ACC112 (cell line): Measurements from ENCODE around the gene IL10.

Experiments
- H2AFZ ChIP-seq: fragments of 200-600 bp; sonication (generic); one replicate; pipeline ENCODE4 v1.6.0; 2017; ENCODE audit warnings: antibody characterized with exemption, low read length; ENCODE audit not compliant: unreplicated experiment
- H3K27ac ChIP-seq: fragments of 200-600 bp; sonication (generic); 2 replicates; pipeline ENCODE4 v1.5.1; 2014; ENCODE audit warnings: low read depth, mild to moderate bottlenecking, antibody characterized with exemption, low read length, moderate library complexity
- H3K27me3 ChIP-seq: fragments of 200-600 bp; sonication (generic); 2 replicates; pipeline ENCODE4 v1.6.1; 2014; ENCODE audit warnings: mild to moderate bottlenecking, antibody characterized with exemption, low read length, moderate library complexity, mixed read lengths; ENCODE audit not compliant: insufficient read depth
- H3K36me3 ChIP-seq: fragments of 200-600 bp; sonication (generic); 2 replicates; pipeline ENCODE4 v1.6.1; 2016; ENCODE audit warnings: mild to moderate bottlenecking, antibody characterized with exemption, low read length, moderate library complexity, mixed read lengths; ENCODE audit not compliant: insufficient read depth
- H3K4me1 ChIP-seq: fragments of 200-600 bp; sonication (generic); one replicate; pipeline ENCODE4 v1.6.1; 2016; ENCODE audit warnings: low read length, mixed read lengths; ENCODE audit not compliant: insufficient read depth, unreplicated experiment, control insufficient read depth
- H3K4me3 ChIP-seq: fragments of 200-600 bp; sonication (generic); 2 replicates; pipeline ENCODE4 v1.5.1; 2014; ENCODE audit warnings: mild to moderate bottlenecking, low read depth, low read length
- H3K79me2 ChIP-seq: fragments of 200-600 bp; sonication (generic); one replicate; pipeline ENCODE4 v1.6.0; 2016; ENCODE audit warnings: low read length; ENCODE audit not compliant: control insufficient read depth, unreplicated experiment, insufficient read depth

The IL10 gene

GRCh38 chr1:206735553-206736031, 36.7 kb downstream of the IL10 start:
- no peaks in the 10 kb centered on the region for H3K27me3 ChIP-seq
- H3K4me3 ChIP-seq, result no peak overlapping the region
- no peaks in the 10 kb centered on the region for H3K79me2 ChIP-seq
- no peak overlapping the region for H3K27ac ChIP-seq
- peaks cover 5% of the 10 kb centered on the region; the same call in 1 of the 2 replicates for H3K36me3 ChIP-seq
- peaks cover 8% of the 10 kb centered on the region for H3K4me1 ChIP-seq
- H2AFZ ChIP-seq, result no peak overlapping the region

GRCh38 chr1:206734499-206735142, 37.7 kb downstream of the IL10 start:
- H3K36me3 ChIP-seq, result peaks cover 12% of the 10 kb centered on the region; the same call in 1 of the 2 replicates

GRCh38 chr1:206732992-206733391, 39.3 kb downstream of the IL10 start:
- H3K4me1 ChIP-seq, result peaks cover 8% of the 10 kb centered on the region
- no peak overlapping the region for H3K4me3 ChIP-seq
- peaks cover 13% of the 10 kb centered on the region; the same call in 1 of the 2 replicates for H3K36me3 ChIP-seq
- H3K27ac ChIP-seq, result no peak overlapping the region
- H3K79me2 ChIP-seq, result peaks cover 18% of the 10 kb centered on the region
- H2AFZ ChIP-seq, result no peak overlapping the region
- no peaks in the 10 kb centered on the region for H3K27me3 ChIP-seq

More at GRCh38 chr1:206734499-206735142, 37.7 kb downstream of the IL10 start:
- no peak overlapping the region for H3K4me3 ChIP-seq
- H3K4me1 ChIP-seq, result peaks cover 8% of the 10 kb centered on the region
- H3K79me2 ChIP-seq, result peaks cover 3% of the 10 kb centered on the region
- H3K27me3 ChIP-seq, result no peaks in the 10 kb centered on the region
- no peak overlapping the region for H2AFZ ChIP-seq
- H3K27ac ChIP-seq, result no peak overlapping the region

GRCh38 chr1:206732508-206732907, 39.8 kb downstream of the IL10 start:
- Histone ChIP-seq H3K36me3 (peaks cover 13% of the 10 kb centered on the region; the same call in 1 of the 2 replicates), H2AFZ (no peak overlapping the region), H3K27ac (no peak overlapping the region), H3K27me3 (no peaks in the 10 kb centered on the region), H3K79me2 (peaks cover 22% of the 10 kb centered on the region), H3K4me1 (peaks cover 8% of the 10 kb centered on the region), H3K4me3 (no peak overlapping the region)

- Histone ChIP-seq H2AFZ (no peak overlapping the region), H3K27me3 (no peaks in the 10 kb centered on the region), H3K79me2 (peaks cover 51% of the 10 kb centered on the region), H3K4me1 (peaks cover 10% of the 10 kb centered on the region), H3K27ac (no peak overlapping the region), H3K36me3 (peaks cover 13% of the 10 kb centered on the region; the same call in 1 of the 2 replicates), H3K4me3 (no peak overlapping the region)
These were observed 42.8 kb downstream of the IL10 start for GRCh38 chr1:206729507-206729906.

GRCh38 chr1:206729050-206729449, 43.2 kb downstream of the IL10 start:
- Histone ChIP-seq H3K36me3 (peaks cover 13% of the 10 kb centered on the region; the same call in 1 of the 2 replicates), H3K4me1 (peaks cover 14% of the 10 kb centered on the region), H3K27me3 (no peaks in the 10 kb centered on the region), H3K27ac (no peak overlapping the region), H2AFZ (no peak overlapping the region), H3K4me3 (no peak overlapping the region), H3K79me2 (peaks cover 51% of the 10 kb centered on the region)

GRCh38 chr1:206728697-206728987, 43.7 kb downstream of the IL10 start:
- H3K4me3 ChIP-seq, result no peak overlapping the region
- peaks cover 18% of the 10 kb centered on the region for H3K4me1 ChIP-seq
- peaks cover 13% of the 10 kb centered on the region; the same call in 1 of the 2 replicates for H3K36me3 ChIP-seq
- H2AFZ ChIP-seq, result no peak overlapping the region
- H3K27me3 ChIP-seq, result no peaks in the 10 kb centered on the region
- no peak overlapping the region for H3K27ac ChIP-seq
- H3K79me2 ChIP-seq, result peaks cover 51% of the 10 kb centered on the region

- H3K27me3 ChIP-seq, result no peaks in the 10 kb centered on the region
- H3K27ac ChIP-seq, result no peak overlapping the region
- H3K4me3 ChIP-seq, result no peak overlapping the region
- H3K79me2 ChIP-seq, result peaks cover 55% of the 10 kb centered on the region
- peaks cover 23% of the 10 kb centered on the region for H3K4me1 ChIP-seq
- peaks cover 13% of the 10 kb centered on the region; the same call in 1 of the 2 replicates for H3K36me3 ChIP-seq
- H2AFZ ChIP-seq, result no peak overlapping the region
These were observed 44.2 kb downstream of the IL10 start for GRCh38 chr1:206727981-206728696.

- Histone ChIP-seq H3K27ac (no peak overlapping the region), H3K4me1 (peaks cover 38% of the 10 kb centered on the region), H3K36me3 (peaks cover 6% of the 10 kb centered on the region; the same call in 1 of the 2 replicates), H3K79me2 (peaks cover 73% of the 10 kb centered on the region), H2AFZ (no peak overlapping the region), H3K27me3 (no peaks in the 10 kb centered on the region), H3K4me3 (no peak overlapping the region)
These were observed 47.0 kb downstream of the IL10 start for GRCh38 chr1:206725109-206725963.

GRCh38 chr1:206723805-206724472, 48.4 kb downstream of the IL10 start:
- H3K4me1 ChIP-seq, result peaks cover 38% of the 10 kb centered on the region
- H3K4me3 ChIP-seq, result peak overlapping the region; percentile 16
- H3K79me2 ChIP-seq, result peaks cover 78% of the 10 kb centered on the region
- no peak overlapping the region for H2AFZ ChIP-seq
- no peaks in the 10 kb centered on the region for H3K27me3 ChIP-seq
- no peaks in the 10 kb centered on the region for H3K36me3 ChIP-seq
- peak overlapping the region; percentile 86 for H3K27ac ChIP-seq
